NCI-H2081 (cell line): ENCODE data around the gene SPATA31A6.
A peak's percentile ranks its signal among the peaks of the same experiment; 100 is the strongest.
"Not testable (repeated sequence)": the region's sequence is repeated elsewhere in the genome, so short reads cannot be mapped to it uniquely, and the experiment has no call there.

Source experiments
- DNase-seq, 2 experiments: peaks; one replicate each; lab custom pipeline; 2025; lab: John Stamatoyannopoulos, UW

The SPATA31A6 gene

DNA sequence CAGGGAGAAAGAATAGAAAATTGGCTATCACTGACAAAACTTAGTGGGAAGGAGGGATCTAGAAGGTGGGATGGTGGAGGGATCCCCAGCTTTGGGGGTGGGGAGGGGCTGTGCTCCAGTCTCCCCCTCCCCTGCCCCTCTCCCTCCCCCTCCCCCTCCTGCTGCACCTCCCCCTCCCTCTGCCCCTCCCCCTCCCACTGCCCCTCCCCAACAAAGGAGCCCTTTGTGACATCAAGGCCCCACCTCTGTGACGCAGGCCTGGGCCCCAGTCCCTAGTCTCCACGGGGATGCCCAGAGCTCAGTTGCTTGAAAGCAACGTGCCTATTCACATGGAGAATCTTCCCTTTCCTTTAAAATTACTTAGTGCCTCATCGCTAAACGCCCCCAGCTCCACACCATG is at the start of gene SPATA31A6:
Gene SPATA31A6 (plus strand): TSS at position 301 of the 400 bp plus-strand sequence. CDS start 29 bp downstream, at position 330.
- not testable (repeated sequence) for DNase-seq

DNA sequence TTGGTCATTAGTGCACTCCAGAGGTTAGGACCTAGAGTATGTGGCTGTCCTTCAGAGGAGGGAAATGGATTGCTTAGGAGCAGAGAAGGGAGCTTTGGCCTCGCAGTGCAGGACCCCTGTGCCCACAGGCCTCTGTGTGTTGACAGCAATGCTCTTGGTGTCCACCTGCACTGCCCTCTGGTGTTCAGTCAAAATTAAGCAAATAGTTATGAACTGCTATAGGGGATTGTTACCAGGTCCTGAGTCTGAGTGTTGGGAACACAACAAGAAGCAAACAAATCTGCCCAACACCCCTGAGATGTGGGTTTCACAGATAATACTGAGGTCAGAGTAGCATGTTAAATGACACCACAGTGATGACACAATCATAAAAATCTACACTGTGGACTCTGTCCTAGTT is 23.2 kb upstream of the SPATA31A6 start:
- not testable (repeated sequence) for DNase-seq

DNA sequence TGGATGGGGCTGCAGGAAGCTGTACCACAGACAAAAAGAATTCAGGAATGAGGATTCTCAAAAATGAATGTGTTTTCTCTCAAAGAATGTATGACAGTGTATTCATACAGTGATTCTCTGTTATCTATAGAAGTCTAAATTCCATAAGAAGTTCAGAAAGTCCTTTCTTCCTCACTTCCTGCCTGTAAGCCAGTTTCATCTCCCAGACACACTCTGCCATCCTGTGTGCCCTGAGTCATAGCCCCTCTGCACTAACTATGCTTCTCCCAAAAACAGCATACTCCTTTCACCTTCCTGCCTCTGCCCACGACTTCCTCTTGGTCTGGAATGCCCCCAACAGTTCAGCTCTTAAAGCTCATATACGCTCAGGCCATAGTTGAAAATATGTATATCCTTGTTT is 36.4 kb downstream of the SPATA31A6 start:
- not testable (repeated sequence) for DNase-seq

DNA sequence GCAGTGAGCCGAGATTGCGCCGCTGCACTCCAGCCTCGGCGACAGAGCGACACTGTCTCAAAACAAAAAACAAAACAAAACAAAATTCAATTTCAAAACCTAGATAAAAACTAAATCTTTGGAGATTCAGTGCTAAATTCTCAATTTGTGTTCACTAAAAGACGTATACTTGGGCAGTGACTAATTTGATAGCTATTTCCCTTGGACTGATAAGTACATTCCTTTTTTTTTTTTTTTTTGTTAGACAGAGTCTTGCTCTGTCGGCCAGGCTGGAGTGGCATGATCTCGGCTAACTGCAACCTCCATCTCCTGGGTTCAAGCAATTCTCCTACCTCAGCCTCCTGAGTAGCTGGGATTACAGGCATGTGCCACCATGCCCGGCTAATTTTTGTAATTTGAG is 39.8 kb downstream of the SPATA31A6 start:
- not testable (repeated sequence) for DNase-seq

DNA sequence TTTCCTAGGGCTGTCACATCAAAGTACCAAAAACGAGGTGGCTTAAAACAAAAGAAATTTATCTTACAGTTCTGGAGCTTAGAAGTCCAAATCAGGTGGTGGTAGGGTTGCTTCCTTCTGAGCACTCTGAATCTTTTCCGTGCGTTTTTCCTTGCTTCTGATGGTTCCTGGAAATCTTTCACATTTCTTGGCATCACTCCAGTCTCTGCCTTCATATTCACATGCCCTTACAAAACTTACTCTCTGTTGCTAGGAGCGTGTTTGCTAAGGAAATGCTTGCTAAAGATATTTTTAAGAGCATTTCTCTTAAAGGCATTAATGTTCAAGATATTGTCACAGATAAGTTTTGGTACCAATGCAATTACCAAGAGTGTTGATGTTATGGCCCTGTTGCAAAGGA is 49.6 kb downstream of the SPATA31A6 start:
- not testable (repeated sequence) for DNase-seq

DNA sequence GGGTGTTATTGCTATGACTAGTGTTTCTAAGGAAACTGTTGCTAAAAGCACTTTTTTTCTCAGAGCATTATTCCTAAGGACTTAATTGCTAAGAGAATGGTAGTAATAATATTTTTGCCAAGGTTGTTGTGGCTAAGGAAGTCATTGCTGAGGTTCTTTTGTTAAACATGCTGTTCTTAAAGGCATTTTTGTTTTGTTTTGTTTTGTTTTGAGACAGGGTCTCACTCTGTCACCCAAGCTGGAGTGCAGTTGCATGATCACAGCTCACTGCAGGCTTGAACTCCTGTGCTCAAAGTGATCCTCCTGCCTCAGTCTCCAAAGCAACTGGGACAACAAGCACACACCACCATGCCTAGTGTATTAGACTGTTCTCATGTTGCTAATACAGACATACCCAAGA is 51.2 kb downstream of the SPATA31A6 start:
- not testable (repeated sequence) for DNase-seq

DNA sequence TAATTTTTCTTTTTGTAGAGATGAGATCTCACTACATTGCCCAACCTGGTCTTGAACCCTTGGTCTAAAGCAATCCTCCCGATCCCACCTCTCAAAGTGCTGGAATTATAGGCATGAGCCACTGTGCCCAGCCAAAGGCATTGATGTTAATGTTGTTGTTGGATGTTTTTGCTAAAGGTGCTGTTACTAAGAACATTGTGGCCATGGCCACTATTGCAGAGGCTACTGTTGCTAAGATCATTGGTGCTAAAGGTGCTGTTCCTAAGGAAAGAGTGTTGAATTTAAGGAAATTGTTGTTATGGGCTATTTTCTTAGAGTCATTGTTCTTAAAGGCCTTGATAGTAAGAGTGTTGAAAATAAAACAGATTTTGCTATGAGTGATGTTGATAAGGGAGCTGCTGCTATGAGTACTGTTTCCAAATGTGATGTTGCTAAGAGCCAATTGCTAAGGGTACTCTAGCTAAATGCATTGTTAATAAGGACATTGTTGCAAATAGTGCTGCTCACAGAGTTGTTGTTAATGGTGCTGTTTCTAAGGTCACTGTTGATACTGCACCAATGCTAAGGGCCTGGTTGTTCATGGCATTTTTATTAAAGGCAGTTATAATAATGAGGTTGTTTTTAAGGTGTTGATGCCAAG is 52.0 kb downstream of the SPATA31A6 start:
- not testable (repeated sequence) for DNase-seq

DNA sequence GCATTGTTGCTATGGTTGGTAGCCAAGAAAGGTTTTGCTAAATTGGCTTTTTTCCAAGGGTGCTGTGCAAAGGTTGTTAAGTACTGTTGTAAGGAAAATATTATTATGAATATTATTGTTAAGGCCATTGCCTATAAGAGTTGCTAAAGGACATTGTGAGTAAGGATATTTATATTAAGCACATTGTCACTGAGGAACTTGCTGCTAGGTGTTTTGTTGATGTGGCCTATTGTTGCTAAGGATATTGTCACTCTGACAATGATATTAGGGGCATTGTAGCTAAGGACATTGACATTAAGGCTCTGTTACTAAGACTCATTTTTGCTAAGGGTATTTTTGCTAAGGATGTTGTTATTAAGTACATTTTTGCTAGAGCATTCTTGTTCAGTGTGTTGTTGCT is 52.6 kb downstream of the SPATA31A6 start:
- DNase-seq = not testable (repeated sequence)

DNA sequence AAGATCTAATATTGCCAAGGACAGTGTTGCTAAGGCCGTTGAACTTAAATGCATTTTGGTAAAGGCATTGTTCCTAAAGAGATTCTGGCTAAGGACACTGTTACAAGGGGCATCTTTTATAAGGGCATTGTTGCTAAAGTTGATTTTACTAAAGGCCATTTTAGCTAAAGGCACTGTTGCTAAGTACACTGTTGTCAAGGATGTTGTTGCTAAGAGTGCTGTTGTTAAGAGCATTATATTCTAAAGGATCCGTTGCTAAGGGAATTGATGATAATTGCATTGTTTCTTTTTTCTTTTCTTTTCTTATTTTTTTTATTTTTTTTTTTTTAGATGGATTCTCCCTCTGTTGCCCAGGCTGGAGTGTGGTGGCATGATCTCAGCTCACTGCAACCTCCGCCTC is 53.9 kb downstream of the SPATA31A6 start:
- peak in 1 of 2 experiments; percentile 15 for DNase-seq

DNA sequence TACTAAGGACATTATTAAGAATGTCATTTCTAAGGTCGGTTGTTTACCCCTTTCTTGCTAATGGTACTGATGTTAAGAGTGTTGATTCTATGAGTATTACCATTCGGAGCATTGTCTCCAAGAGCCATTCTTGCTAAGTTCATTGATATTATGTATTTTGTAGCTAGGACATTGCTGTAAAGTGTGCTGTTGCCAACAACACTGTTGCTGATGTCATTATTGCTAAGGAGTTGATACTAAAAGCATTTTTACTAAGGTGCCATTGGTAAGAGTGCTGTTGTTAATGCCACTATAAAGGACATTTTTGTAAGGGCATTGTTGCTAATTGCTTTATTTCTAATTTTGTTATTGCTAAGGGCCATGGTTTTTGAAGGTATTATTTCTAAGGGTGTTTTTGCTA is 55.4 kb downstream of the SPATA31A6 start:
- not testable (repeated sequence) for DNase-seq
